Endothelial cell of umbilical vein (primary cell): Measurements from ENCODE around the gene PIK3CG.

Experiments used
- FOS ChIP-seq: IDR thresholded peaks from 2 replicates; pipeline ENCODE4 v1.6.1; 2011; ENCODE audit warnings: mild to moderate bottlenecking, low read length, moderate library complexity, borderline replicate concordance; ENCODE audit not compliant: insufficient read depth
- JUN ChIP-seq: IDR thresholded peaks from 2 replicates; pipeline ENCODE4 v1.6.1; 2011; ENCODE audit warnings: borderline replicate concordance, low read depth; ENCODE audit not compliant: insufficient read length, insufficient read depth
- POLR2A ChIP-seq: IDR thresholded peaks from 2 replicates; pipeline ENCODE4 v1.6.1; 2012; ENCODE audit warnings: low read depth, mild to moderate bottlenecking, control low read depth, low read length
- TF ChIP-seq, protein P1 (sequence below), 2 donors: IDR thresholded peaks; 1 replicate in 1 of 2; 2 replicates in 1 of 2; pipeline ENCODE4 v1.5.1; 2011; ENCODE audit warnings: low read length in 2 of 2, mild to moderate bottlenecking in 2 of 2, moderate library complexity in 2 of 2, control low read depth in 1 of 2, inconsistent platforms in 1 of 2, low read depth in 1 of 2; ENCODE audit not compliant: insufficient read depth in 1 of 2; ENCODE audit errors: extremely low read depth in 1 of 2

DNA sequence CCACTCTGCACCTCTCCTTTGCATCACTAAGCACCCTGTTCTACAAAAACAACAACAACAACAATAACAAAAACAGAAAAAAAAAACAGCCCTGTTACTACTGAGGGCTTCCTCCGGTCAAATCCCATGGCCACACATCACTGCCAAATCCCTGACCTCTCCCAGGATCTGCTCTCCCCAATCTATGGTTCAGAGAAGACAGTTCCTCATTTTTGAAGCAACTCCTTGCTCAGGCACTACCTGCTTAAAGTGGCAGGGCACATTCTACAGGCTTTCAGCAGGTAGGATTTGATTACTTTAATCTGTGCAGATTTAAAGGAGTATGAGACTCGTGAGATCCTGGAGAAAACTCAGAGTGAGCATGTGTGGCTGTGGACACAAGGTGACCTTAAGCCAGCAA is 46.9 kb downstream of the PIK3CG start:
- TF ChIP-seq POLR2A: no peak
- no peak for TF ChIP-seq FOS
- TF ChIP-seq JUN: no peak
- TF ChIP-seq, protein P1, sequence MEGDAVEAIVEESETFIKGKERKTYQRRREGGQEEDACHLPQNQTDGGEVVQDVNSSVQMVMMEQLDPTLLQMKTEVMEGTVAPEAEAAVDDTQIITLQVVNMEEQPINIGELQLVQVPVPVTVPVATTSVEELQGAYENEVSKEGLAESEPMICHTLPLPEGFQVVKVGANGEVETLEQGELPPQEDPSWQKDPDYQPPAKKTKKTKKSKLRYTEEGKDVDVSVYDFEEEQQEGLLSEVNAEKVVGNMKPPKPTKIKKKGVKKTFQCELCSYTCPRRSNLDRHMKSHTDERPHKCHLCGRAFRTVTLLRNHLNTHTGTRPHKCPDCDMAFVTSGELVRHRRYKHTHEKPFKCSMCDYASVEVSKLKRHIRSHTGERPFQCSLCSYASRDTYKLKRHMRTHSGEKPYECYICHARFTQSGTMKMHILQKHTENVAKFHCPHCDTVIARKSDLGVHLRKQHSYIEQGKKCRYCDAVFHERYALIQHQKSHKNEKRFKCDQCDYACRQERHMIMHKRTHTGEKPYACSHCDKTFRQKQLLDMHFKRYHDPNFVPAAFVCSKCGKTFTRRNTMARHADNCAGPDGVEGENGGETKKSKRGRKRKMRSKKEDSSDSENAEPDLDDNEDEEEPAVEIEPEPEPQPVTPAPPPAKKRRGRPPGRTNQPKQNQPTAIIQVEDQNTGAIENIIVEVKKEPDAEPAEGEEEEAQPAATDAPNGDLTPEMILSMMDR (IDR thresholded peaks at IDR 0.05; ENCODE audit: extremely low read depth in 1 of 2, insufficient read depth in 1 of 2, low read depth in 1 of 2, low read length in 2 of 2): no peak
